Caco-2 (cell line): ENCODE measurements around the gene TSHZ1. TPM values are rescaled to one million over a fixed set of nuclear protein-coding genes. Genes with fewer than 3 reads are reported as not detected.

Experiments
- BruUV-seq: library from RNA; stranded (reverse); fragments of 400-500 nt; replicated peaks from 2 replicates; lab custom pipeline; 2021; lab: Mats Ljungman, UMichigan
- CTCF ChIA-PET: fragments of 300-600 bp; sonication (Branson Sonifier 250); formaldehyde crosslinking; loops from one replicate; lab custom pipeline; 2022; ENCODE audit warnings: antibody characterized with exemption; lab: Charles Lee
- POLR2A ChIA-PET: fragments of 300-600 bp; sonication (Branson Sonifier 250); formaldehyde crosslinking; loops from one replicate; lab custom pipeline; 2022; ENCODE audit warnings: antibody characterized with exemption; lab: Charles Lee
- DNase-seq, 2 experiments: peaks; one replicate each; pipeline versions ENCODE4 v3.0.0 to v3.0.0-alpha.2; 2020 to 2022
- H3K27me3 ChIP-seq: replicated peaks from 2 replicates; pipeline ENCODE4 v1.6.0; 2011; ENCODE audit warnings: low read length; ENCODE audit not compliant: control insufficient read depth, insufficient read depth
- H3K36me3 ChIP-seq: 2 replicates; pipeline ENCODE4 v1.5.1; 2011; ENCODE audit warnings: low read length; ENCODE audit not compliant: control insufficient read depth, insufficient read depth
- H3K4me1 ChIP-seq: fragments of 250-450 bp; sonication (Bioruptor Pico); 2 replicates; pipeline ENCODE4 v1.5.1; 2020; ENCODE audit warnings: mild to moderate bottlenecking
- H3K4me3 ChIP-seq: 2 replicates; pipeline ENCODE4 v1.5.1; 2011; ENCODE audit warnings: low read depth, mild to moderate bottlenecking, control low read depth, low read length
- H3K9me3 ChIP-seq: fragments of 250-450 bp; sonication (Bioruptor Pico); 2 replicates; pipeline ENCODE4 v1.5.1; 2020; ENCODE audit warnings: mild to moderate bottlenecking, moderate library complexity
- H3K27ac Mint-ChIP-seq: one replicate; pipeline ENCODE4 v1.8.0; 2022; ENCODE audit warnings: mixed read lengths; ENCODE audit not compliant: unreplicated experiment
- H3K27me3 Mint-ChIP-seq: one replicate; pipeline ENCODE4 v1.8.0; 2022; ENCODE audit warnings: mixed read lengths; ENCODE audit not compliant: insufficient read depth, unreplicated experiment
- H3K36me3 Mint-ChIP-seq: one replicate; pipeline ENCODE4 v1.8.0; 2022; ENCODE audit warnings: mild to moderate bottlenecking, mixed read lengths; ENCODE audit not compliant: insufficient read depth, unreplicated experiment
- H3K4me1 Mint-ChIP-seq: one replicate; pipeline ENCODE4 v1.8.0; 2022; ENCODE audit warnings: low read depth, mixed read lengths; ENCODE audit not compliant: unreplicated experiment
- H3K4me3 Mint-ChIP-seq: one replicate; pipeline ENCODE4 v1.8.0; 2022; ENCODE audit warnings: mild to moderate bottlenecking, moderate library complexity, mixed read lengths; ENCODE audit not compliant: unreplicated experiment
- H3K9me3 Mint-ChIP-seq: one replicate; pipeline ENCODE4 v1.8.0; 2022; ENCODE audit warnings: mixed read lengths; ENCODE audit not compliant: unreplicated experiment
- CTCF ChIP-seq, 2 experiments: fragments of 200-600 bp in 1 of 2; IDR thresholded peaks; 1 replicate in 1 of 2; 2 replicates in 1 of 2; pipeline versions ENCODE4 v1.5.1 to v1.8.0; 2011 to 2022; ENCODE audit warnings: antibody characterized with exemption in 1 of 2, control low read depth in 1 of 2, inconsistent platforms in 1 of 2, low read depth in 1 of 2, low read length in 1 of 2, mild to moderate bottlenecking in 1 of 2, moderate library complexity in 1 of 2; ENCODE audit not compliant: insufficient read depth in 1 of 2, severe bottlenecking in 1 of 2, unreplicated experiment in 1 of 2
- intact Hi-C: fragments of 100-400 bp; cut with micrococcal nuclease; formaldehyde crosslinking; loops from one replicate; pipeline ENCODE4 v1.10.0; 2022; ENCODE audit not compliant: unreplicated experiment
- total RNA-seq: library from RNA; stranded (reverse); gene quantifications from 2 replicates; pipeline ENCODE4 v1.2.3, GENCODE V29; 2022

The TSHZ1 gene
- total RNA-seq, 1 experiment from 2014 or later, result 4.4 TPM

- no peak for DNase-seq
- Histone ChIP-seq H3K9me3 (no peaks in the 10 kb centered on the region), H3K4me1 (no peaks in the 10 kb centered on the region), H3K27me3 (no peaks in the 10 kb centered on the region), H3K36me3 (no peaks in the 10 kb centered on the region), H3K4me3 (no peak overlapping the region)
- H3K27me3 Mint-ChIP-seq, result no peaks in the 10 kb centered on the region
- H3K4me1 Mint-ChIP-seq, result no peaks in the 10 kb centered on the region
- no TSS peak for BruUV-seq
- no peak overlapping the region for H3K27ac Mint-ChIP-seq
- CTCF ChIA-PET, result no interaction called here
- H3K9me3 Mint-ChIP-seq, result no peaks in the 10 kb centered on the region
- no peaks in the 10 kb centered on the region for H3K36me3 Mint-ChIP-seq
- no peak overlapping the region for H3K4me3 Mint-ChIP-seq
- POLR2A ChIA-PET, result no interaction called here
- no peak for TF ChIP-seq CTCF (IDR thresholded peaks at IDR 0.05; ENCODE audit: insufficient read depth in 1 of 2, low read depth in 1 of 2, low read length in 1 of 2, severe bottlenecking in 1 of 2, unreplicated experiment in 1 of 2)
- intact Hi-C loops, result no loop called here
Measured at GRCh38 chr18:75249175-75249518, 38.5 kb downstream of the TSHZ1 start.

GRCh38 chr18:75249672-75250470, 39.3 kb downstream of the TSHZ1 start:
- Mint-ChIP-seq H3K36me3 (no peaks in the 10 kb centered on the region), H3K27ac (no peak overlapping the region), H3K9me3 (no peaks in the 10 kb centered on the region), H3K27me3 (no peaks in the 10 kb centered on the region), H3K4me3 (no peak overlapping the region), H3K4me1 (no peaks in the 10 kb centered on the region)
- ChIA-PET CTCF (no interaction called here), POLR2A (no interaction called here)
- no TSS peak for BruUV-seq
- TF ChIP-seq CTCF (IDR thresholded peaks at IDR 0.05; ENCODE audit: insufficient read depth in 1 of 2, low read depth in 1 of 2, low read length in 1 of 2, severe bottlenecking in 1 of 2, unreplicated experiment in 1 of 2), result no peak
- intact Hi-C loops, result no loop called here
- Histone ChIP-seq H3K4me3 (no peak overlapping the region), H3K27me3 (no peaks in the 10 kb centered on the region), H3K36me3 (no peaks in the 10 kb centered on the region), H3K9me3 (no peaks in the 10 kb centered on the region), H3K4me1 (no peaks in the 10 kb centered on the region)
- DNase-seq, result no peak

GRCh38 chr18:75250471-75250821, 39.8 kb downstream of the TSHZ1 start:
- POLR2A ChIA-PET, result no interaction called here
- CTCF ChIA-PET, result no interaction called here
- no peak for TF ChIP-seq CTCF (IDR thresholded peaks at IDR 0.05; ENCODE audit: insufficient read depth in 1 of 2, low read depth in 1 of 2, low read length in 1 of 2, severe bottlenecking in 1 of 2, unreplicated experiment in 1 of 2)

More at GRCh38 chr18:75250471-75250821, 39.8 kb downstream of the TSHZ1 start:
- Histone ChIP-seq H3K4me1 (no peaks in the 10 kb centered on the region), H3K4me3 (no peak overlapping the region), H3K27me3 (no peaks in the 10 kb centered on the region), H3K9me3 (no peaks in the 10 kb centered on the region), H3K36me3 (no peaks in the 10 kb centered on the region)
- Mint-ChIP-seq H3K27me3 (no peaks in the 10 kb centered on the region), H3K9me3 (no peaks in the 10 kb centered on the region), H3K36me3 (no peaks in the 10 kb centered on the region), H3K4me1 (no peaks in the 10 kb centered on the region), H3K4me3 (no peak overlapping the region), H3K27ac (no peak overlapping the region)
- DNase-seq, result no peak
- intact Hi-C loops, result no loop called here
- no TSS peak for BruUV-seq
